Measurements from ENCODE around the gene IL12RB1.
A peak's percentile ranks its signal among the peaks of the same experiment; 100 is the strongest.
"Not testable (repeated sequence)": the region's sequence is repeated elsewhere in the genome, so short reads cannot be mapped to it uniquely, and the experiment has no call there.

IL12RB1 gene

DNA sequence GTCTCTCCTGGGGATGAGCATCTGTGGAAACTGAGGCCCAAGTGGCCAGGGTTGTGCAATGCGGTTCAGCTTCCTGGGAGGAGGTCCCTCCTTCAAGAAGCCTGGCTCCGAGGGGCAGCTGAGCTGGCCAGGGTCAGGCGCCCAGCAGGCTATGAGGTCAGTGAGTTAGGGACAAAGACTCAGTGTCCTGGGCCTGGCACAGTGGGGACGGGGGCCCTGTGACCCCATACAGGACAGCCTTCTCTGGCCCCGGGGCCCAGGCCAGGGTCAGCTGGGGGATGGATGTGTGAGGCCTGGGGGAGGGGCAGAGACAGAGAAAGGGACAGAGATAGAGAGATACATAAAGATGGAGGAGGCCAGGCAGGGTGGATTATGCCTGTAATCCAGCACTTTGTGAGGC, 3.0 kb upstream of the IL12RB1 start:
- DNase-seq (ENCODE audit: low read depth, low spot score), result no peak

DNA sequence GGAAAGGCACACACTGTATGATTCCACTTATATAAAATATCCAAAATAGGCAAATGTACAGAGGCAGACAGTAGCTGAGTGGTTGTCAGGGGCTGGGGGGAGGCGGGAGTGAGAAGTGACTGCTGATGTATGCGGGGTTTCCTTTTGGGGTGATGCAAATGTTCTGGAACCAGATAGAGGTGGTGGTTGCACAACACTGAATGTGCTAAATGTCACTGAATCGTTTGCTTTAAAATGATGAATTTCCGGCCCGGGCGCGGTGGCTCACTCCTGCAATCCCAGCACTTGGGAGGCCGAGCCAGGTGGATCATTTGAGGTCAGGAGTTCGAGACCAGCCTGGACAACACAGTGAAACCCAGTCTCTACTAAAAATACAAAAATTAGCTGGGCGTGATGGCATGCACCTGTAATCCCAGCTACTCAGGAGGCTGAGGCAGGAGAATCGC, 2.4 kb upstream of the IL12RB1 start:
- DNase-seq (ENCODE audit: low read depth, low spot score), result not testable (repeated sequence)

DNA sequence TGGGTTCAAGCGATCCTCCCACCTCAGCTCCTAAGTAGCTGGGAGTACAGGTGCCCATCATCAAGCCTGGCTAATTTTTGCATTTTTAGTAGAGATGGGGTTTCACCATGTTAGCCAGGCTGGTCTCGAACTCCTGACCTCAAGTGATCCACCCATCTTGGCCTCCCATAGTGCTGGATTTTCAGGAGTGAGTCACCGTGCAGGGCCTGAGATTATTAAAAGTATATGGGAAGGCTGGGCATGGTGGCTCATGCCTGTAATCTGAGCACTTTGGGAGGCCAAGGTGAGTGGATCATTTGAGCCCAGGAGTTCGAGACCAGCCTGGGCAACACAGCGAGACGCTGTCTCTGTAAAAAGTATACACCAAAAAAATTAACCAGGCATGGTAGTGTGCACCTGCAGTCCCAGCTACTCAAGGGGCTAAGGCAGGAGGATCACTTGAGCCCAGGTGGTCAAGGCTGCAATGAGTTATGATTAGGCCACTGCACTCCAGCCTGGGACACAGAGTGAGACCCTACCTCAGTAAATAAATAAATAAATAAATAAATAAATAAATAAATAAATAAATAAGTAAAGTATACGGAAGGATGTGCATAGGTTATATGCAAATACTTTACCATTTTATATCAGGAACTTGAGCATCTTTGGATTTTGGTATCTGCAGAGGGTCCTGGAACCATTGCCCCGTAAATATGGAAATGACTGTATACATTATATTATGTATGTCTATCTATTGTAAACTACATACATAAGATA, 854 bp downstream of the IL12RB1 start:
- DNase-seq (ENCODE audit: low read depth, low spot score), result no peak

DNA sequence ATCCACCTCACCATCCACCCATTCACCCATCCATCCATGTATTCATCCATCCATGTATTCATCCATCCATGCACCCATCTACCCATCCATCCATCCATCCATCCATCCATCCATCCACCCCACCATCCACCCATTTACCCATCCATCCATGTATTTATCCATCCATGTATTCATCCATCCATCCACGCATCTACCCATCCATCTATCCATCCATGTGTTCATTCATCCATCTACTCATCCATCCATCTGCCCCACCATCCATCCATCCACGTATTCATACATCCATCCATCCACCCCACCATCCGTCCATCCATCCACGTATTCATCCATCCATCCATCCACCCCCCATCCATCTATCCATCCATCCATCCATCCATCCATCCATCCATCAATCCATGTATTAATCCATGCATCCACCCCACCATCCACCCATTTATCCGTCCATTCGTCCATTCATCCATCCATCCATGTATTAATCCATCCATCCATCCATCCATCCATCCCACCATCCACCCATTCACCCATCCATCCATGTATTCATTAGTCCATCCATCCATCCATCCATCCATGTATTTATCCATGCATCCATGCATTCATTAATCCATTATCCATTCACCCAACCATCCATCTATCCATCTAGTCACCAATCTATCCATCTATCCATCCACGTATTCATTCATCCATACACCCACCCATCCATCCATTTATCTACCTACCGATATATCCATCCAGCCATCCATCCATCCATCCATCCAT, 2.6 kb downstream of the IL12RB1 start:
- DNase-seq (ENCODE audit: low read depth, low spot score), result no peak

DNA sequence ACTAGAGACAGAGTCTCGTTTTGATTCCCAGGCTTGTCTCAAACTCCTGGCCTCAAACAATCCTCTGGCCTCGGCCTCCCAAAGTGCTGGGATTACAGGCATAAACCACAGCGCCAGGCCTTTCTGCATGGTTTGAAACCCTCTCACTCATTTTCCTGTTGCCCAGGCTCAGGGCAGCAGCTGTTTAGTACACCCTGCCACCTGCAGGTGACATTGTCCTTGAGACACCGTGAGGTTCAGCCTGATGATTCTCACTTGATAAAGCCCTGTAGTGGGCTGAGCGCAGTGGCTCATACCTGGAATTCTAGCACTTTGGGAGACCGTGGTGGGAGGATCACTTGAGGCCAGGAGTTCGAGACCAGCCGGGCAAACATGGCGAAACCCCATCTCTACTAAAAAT, 12.5 kb downstream of the IL12RB1 start:
- no peak for DNase-seq (ENCODE audit: low read depth, low spot score)

DNA sequence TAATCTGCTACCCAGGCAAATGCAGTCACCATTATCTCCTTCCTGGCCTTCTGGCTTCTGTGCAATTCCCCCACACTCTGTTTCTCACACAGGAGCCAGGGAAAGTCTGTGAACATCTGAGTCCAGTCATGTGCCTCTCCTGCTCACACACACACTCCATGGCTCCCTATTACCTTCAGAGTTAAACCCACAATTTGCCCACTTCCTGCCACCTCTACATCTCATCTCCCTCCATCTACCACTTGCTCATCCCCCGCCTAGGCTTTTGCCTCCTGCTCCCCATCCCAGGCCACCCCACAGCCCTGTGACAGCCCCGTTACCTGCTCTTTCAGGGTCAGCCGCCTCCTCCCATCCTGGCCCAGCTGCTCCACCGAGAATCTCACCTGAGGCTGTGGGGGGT, 13.5 kb downstream of the IL12RB1 start:
- DNase-seq (ENCODE audit: low read depth, low spot score), result no peak

DNA sequence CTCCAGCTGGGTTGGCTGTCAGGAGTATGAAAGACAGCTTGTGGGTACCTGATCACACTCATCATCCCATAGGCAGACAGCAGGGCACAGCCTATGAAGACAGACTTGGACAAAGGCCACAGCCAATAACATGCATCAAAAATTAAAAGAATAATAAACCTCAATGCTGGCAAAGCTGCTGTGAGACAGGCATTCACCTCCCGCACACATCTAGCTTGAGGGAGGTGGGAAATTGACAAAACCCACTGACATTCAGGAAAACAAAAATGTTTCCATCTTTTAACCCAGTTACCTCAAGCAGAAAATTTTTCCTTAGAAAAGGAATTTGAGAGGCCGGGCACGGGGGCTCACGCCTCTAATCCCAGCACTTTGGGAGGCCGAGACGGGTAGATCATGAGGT, 14.4 kb downstream of the IL12RB1 start:
- DNase-seq (ENCODE audit: low read depth, low spot score), result no peak

DNA sequence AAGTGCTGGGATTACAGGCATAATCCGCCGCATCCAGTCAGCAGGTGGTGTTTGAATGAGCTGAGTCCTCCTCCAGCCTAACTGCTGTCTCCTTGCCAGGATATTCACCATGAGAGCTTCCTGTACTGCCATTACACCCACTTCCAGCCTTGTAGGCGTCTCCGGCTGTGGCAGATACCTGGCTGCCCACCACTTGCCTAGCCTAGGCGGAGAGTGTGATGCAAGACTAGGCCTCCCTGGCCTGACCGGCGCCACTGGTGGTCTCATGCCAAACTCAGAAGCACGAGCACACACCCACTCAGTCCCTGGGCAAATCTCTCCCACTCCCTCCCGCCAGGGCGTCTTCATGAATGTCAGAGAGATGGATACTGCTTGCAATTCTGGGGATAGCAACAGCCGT, 16.6 kb downstream of the IL12RB1 start:
- no peak for DNase-seq (ENCODE audit: low read depth, low spot score)

DNA sequence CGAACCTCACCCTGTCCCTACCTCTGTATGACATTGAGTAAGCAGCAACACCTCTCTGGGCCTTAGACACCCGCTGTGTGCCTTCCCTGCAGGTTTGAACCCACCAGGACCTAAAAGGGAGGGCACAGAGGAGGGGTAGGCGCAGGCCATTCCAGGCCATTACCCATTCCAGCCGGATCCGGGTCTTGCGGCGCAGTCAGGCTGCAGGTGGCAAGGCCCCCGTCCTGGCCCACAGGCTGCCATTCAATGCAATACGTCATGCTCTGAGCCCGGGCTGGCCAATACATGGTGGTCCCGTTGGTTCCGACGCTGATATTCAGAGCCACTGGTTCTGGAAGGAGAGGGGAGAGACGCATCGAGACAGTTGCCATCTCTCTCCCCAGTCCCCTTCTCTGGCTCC, 17.4 kb downstream of the IL12RB1 start:
- no peak for DNase-seq (ENCODE audit: low read depth, low spot score)

DNA sequence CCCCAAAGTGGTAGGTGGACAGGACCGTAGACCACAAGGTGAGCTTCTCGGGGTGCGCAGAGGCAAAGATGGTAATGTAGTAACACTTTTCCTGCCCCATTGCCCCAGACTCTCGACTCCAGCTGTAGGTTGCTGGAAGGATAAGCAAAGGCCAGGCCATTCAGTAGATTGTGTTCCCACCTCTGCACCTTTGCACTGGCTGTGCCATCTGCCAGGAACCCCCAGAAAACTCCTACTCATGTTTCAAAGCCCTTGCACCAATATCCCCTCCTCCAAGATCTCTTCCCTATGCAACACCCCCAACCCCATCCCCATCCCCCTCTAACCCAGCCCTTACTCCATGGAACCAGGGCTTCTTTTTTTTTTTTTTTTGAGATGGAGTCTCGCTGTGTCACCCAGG, 18.3 kb downstream of the IL12RB1 start:
- DNase-seq (ENCODE audit: low read depth, low spot score), result no peak

DNA sequence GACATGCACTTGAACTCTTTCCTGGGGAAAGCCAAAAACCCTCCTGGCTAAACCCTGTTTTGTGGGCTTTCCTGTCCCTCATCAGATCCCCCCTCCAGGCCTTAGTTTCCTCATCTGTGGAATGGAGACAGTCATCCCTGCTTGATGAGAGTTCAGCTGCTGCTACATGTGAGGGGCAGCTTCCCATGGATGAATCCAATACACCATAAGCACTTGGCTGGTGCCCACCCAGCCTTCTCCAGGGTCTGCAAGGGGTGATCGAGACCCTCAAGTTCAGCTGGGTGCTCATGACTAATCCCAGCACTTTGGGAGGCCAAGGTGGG, 21.6 kb downstream of the IL12RB1 start:
- DNase-seq (ENCODE audit: low read depth, low spot score), result no peak

DNA sequence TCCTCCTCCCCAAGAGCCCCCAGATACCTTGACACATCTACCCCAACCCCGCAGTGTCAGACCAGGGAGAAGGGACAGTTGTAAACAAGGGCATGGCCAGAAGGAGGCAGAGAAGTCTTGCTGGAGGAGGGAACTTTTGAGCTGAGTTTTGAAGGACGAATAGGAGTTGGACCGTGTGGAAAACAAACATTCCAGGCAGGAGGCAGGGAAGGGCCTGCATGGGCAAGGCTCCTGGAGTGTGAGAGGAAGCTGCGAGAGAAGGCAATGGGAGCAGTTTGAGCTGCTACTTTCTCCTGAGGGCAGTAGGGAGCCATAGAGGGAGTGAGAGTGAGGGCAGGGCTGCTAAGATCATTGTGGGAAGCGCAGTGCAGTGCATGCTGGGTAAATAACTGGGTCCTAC, 23.3 kb downstream of the IL12RB1 start:
- no peak for DNase-seq (ENCODE audit: low read depth, low spot score)

DNA sequence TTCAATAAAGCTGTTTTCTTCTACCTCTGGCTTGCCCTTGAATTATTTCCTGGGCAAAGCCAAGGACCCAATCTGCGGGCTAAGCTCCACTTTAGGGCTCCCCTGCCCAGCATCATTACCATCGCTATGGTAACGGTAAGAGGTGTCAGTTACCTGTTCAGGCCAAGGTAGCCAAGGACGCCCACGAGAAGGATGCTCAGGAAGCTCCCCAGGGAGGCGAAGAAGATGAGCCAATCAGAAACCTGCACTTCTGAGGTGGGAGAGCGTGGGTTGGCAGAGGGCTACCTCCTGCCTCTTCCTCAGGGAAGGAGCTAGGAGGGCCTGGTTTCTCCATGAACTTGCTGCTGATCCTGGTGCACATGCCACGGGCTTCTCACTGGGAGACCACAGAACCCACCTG, 24.7 kb downstream of the IL12RB1 start:
- no peak for DNase-seq (ENCODE audit: low read depth, low spot score)

DNA sequence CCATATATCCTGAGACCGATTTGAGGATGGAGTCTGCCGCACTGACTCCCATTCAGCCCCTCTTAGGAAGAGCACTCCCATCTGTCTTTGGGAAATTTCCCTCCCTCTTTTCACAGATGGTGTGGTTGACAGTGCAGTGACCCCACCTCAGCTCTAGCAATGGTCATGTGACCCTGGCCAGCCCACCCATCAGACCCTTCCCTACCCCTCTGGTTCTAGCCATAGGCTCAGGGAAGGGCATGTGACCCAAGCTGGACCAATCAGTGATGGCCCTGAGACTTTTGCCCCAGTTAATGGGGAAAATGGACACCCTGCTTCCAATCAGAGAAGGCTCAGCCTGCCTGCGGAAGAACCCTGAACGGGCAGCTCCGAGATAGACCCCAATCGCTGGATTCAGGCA, 26.3 kb downstream of the IL12RB1 start:
- no peak for DNase-seq (ENCODE audit: low read depth, low spot score)

DNA sequence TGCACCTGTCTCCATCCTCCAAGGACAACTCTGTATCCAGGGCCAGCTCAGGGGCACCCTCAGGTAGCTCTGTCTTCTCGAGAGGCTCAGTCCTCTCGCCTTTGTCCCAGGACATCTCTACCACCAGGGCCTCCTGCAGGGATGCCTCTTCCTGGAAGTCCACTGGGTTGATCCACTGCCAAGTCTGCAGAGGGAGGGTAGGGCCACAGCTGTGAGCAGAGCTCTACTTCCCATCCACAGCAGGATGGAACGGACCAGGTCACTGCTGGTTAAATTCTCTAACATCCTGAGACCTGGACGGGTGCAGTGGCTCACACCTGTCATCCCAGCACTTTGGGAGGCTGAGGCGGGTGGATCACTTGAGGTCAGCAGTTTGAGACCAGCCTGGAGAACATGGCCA, 26.8 kb downstream of the IL12RB1 start:
- DNase-seq (ENCODE audit: low read depth, low spot score), result no peak

DNA sequence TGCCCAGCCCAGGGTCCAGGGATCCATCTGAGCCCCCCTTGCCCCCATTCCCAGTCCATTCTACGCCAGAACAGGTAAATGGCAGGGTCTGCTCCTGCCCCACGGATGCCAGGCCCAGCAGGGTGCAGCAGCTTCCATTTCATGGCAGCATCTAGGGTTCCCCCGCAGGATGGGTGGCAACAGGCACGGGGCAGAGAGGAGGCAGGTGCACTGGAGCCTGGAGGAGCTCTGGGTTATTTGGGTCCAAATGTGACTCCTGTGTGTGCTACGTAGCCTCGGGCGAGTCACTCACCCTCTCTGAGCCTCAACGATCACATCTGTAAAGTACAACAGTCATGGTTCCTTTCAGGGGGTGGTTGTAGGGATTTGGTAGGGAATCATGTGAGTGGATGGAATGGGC, 27.4 kb downstream of the IL12RB1 start:
- no peak for DNase-seq (ENCODE audit: low read depth, low spot score)

DNA sequence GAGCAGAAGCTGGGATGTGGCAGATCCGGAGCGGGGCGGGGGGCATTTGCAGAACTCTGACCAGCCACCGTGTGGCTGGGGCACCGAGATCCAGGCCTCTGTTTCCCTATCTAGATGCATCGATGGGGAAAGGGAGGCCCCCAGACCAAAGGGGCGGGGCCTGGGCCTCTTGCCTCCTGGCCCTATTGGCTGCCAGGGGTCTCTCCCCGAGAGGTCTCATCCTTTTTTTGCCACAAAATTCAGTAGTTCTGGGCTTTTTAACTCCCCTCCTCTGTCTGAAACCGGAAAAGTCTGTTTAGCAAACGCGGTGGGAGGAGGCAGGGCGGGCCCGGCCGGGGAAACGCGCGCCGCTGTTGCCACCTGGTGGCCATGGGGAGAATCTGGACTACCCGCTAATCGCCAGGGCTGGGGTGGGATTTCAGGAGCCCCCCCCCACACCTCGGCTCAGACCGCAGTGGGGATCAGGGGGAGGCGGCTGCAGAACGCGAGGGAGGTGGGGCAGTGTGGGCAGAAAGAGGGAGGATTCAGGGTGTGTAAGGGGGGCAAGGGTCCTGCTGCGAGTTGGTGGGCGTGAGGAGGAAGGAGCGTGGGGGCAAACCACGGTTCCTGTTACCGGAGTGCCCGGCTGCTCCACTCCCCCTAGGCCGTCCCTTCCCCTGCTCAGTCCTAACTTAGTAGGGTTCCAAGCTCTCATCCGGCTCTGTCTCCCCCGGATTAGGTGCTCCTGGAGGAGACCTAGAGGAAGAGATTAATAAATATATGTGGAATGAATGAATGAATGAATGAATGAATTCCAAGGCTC, 28.3 kb downstream of the IL12RB1 start:
- peak; percentile 88 for DNase-seq (ENCODE audit: low read depth, low spot score)

DNA sequence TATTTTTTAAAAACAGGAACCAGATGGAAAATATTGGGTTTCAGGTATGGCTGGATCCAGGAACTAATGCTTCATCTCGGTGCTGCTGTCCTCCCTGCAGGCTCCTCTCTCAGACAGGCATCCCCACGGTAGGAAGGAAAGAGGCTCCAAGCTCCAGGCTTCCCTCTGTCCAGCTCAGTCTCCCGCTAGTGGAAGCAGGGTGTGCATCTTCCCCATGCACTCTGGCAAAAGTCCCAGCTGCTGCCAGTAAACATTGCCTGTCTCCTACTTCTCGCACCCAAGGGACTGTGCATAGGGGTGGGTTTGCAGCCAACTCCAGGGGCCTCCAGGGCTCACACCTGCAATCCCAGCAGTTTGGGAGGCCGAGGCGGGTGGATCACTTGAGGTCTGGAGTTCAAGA, 29.2 kb downstream of the IL12RB1 start:
- no peak for DNase-seq (ENCODE audit: low read depth, low spot score)

DNA sequence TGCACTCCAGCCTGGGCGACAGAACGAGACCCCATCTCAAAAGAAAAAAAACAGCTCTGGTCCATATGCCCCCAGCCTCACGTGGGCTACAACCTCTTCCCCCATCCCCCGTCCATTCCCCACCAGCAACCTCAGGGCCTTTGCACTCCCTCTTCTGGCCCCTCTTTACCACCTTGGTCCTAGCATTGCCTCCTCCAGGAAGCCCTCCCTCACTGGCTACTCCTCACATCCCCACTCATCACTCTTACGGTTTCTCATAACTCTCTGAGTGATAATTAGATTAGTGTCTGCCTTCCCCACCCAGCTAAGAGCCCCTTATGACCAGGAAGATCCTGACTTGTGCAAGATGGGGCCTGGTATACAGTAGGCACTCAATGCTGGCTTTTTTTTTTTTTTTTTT, 30.8 kb downstream of the IL12RB1 start:
- DNase-seq (ENCODE audit: low read depth, low spot score), result no peak

DNA sequence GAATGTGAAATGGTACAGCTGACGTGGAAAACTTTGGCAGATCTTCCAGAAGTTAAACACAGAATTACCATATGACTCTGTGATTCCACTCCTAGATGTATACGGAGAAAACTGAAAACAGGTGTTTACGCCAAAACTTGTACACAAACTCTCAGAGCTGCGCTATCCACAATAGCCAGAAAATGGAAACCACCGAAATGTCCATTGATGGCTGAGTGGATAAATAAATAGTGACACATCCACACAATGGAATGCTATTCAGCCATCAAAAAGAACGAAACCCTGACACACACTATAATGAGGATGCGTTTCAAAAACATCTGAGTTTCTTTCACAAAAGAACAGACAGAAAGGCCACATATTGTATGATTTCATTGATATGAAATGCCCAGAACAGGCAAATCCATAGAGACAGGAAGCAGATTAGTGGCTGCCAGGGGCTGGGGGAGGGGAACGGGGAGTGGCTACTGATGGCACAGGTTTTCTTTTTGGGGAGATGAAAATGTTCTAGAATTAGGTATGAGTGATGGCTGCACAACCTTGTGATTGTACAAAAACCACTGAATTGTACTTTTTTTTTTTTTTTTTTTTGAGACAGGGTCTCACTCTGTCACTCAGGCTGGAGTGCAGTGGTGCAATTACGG, 33.0 kb downstream of the IL12RB1 start:
- DNase-seq (ENCODE audit: low read depth, low spot score), result peak; percentile 51

DNA sequence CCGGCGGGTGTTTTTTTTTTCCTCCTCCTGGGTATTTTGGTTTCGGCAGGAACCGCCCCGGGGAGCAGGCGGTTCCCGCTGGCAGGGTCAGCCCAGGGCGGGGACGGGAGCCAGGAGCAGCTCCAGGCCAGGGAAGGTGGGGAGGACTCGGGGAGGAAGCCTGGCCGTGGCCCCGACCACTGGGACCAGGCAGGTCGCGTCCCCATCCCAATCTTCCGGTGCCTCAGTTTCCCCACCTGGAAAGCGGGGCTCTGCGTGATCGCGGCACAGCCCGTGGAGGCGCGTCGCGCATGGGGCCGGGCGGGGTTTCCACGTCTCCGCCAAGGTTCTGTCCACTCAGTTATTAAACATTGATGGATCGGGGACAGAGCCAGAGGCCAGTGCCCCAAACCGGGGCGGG, 34.8 kb downstream of the IL12RB1 start:
- DNase-seq (ENCODE audit: low read depth, low spot score), result no peak

DNA sequence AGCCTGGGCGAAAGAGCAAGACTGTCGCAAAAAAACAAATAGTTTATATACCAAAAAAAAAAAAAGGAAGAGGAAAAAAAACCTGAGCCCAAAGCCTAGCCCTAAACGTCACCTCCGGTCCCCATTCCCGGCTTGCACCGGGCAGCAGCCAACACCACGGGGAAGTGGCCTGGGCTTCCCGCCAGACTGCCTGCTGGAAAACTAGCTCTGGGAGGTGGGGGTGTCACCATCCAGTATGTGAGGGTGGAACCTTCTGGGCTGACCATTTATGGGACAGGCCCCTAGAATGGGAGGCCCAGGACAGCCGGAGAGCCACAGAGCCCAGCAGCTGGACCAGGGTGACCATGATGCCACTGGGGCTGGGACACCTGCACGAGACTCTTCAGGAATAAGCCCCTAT, 37.3 kb downstream of the IL12RB1 start:
- peak; percentile 63 for DNase-seq (ENCODE audit: low read depth, low spot score)

Measured in astrocyte of the hippocampus (primary cell).